GM19025 (cell line): ENCODE measurements around the gene SUSD3.

Experiments
- ATAC-seq: cut with Tn5 transposase; IDR thresholded peaks from one replicate; pipeline ENCODE4 v1.9.1; 2021; ENCODE audit warnings: mild to moderate bottlenecking, low read depth, moderate library complexity; ENCODE audit not compliant: unreplicated experiment

Gene SUSD3

DNA sequence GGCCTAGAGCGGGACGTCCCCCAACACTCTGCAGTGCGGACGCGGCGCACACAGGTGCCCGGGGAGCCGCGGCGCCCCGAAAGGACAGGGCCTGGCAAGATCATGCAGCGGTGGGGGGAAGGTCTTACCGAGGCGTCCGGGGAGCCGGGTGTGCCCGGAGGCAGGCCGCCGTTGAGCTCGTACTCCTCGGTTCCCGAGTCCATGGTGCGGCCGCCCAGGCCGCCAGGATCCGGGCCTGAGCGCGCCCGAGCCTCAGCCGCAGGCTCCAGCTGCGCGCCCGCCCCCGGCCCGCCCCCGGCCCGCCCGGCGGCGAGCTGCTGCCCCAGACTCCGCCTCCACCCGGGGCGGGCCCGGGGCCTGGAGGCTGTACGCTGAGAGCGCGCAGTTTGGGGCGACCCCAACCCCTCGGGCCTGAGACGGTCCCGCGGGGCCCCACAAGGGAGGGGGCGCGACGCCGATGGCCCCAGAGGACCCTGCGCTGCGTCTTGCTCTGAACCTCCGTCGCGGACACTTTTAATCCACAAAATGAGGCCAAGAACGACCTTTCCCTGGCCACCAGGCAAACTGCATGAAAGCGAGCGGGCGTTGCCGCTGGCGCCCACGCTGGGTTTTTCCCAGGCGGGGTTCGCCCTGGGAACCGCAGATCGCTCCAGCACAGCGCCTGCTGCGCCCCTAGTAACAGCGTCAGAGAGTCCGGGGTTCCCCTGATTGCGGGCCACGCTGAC, 75.7 kb downstream of the SUSD3 start, which contains the start of gene NINJ1:
TSS of gene NINJ1 (minus strand) at position 237 of the 725 bp plus-strand sequence. CDS start at position 203, 34 bp downstream.
- ATAC-seq = peak; percentile 83
